ENCODE data around the gene ATP13A4.

The ATP13A4 gene

DNA sequence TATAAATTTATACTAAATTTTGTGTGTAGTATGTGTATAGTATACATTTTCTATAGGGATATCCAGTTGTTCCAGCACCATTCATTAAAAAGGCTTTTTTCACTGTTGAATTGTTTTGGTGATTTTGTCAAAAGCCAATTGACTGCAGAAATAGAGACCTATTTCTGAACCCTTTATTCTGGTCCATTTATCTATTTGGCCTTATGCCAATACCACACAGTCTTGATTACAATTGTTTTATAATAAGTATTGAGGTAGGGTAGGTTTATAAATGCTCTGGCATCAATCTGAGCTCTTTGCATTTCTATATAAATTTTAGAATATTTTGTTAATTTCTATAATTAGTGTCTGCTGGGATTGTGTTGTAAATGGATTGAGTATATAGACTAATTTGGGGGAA lies 31.8 kb upstream of the ATP13A4 start:
- Histone ChIP-seq H3K4me3 (replicated peaks; ENCODE audit: insufficient read depth, low read length) (no peak overlapping the region), H3K27ac (replicated peaks) (no peak overlapping the region), H3K27me3 (ENCODE audit: insufficient read depth, poor library complexity, severe bottlenecking) (no peaks in the 10 kb centered on the region)
- TF ChIP-seq, protein P1, sequence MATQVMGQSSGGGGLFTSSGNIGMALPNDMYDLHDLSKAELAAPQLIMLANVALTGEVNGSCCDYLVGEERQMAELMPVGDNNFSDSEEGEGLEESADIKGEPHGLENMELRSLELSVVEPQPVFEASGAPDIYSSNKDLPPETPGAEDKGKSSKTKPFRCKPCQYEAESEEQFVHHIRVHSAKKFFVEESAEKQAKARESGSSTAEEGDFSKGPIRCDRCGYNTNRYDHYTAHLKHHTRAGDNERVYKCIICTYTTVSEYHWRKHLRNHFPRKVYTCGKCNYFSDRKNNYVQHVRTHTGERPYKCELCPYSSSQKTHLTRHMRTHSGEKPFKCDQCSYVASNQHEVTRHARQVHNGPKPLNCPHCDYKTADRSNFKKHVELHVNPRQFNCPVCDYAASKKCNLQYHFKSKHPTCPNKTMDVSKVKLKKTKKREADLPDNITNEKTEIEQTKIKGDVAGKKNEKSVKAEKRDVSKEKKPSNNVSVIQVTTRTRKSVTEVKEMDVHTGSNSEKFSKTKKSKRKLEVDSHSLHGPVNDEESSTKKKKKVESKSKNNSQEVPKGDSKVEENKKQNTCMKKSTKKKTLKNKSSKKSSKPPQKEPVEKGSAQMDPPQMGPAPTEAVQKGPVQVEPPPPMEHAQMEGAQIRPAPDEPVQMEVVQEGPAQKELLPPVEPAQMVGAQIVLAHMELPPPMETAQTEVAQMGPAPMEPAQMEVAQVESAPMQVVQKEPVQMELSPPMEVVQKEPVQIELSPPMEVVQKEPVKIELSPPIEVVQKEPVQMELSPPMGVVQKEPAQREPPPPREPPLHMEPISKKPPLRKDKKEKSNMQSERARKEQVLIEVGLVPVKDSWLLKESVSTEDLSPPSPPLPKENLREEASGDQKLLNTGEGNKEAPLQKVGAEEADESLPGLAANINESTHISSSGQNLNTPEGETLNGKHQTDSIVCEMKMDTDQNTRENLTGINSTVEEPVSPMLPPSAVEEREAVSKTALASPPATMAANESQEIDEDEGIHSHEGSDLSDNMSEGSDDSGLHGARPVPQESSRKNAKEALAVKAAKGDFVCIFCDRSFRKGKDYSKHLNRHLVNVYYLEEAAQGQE (IDR thresholded peaks at IDR 0.05; ENCODE audit: insufficient replicate concordance, low read depth): no peak
- DNase-seq (ENCODE audit: low read depth in 1 of 2, low spot score in 1 of 2): no peak

DNA sequence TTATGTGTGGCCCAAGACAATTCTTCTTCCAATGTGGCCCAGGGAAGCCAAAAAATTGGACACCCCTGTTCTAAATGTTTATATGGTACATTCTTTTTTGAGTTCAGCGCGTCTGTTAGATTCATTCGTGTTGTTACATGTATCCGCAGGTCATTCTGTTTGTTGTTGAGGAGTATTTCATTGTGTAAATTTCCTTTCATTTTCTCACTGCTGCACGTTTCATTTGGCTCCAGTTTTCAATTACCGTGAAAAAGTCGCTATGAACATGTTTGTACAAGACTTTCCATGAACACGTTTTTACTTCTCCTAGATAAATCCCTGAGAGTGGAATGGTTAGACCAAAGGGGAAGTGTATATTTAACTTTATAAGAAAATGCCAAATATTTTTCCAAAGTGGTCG lies 30.8 kb upstream of the ATP13A4 start:
- DNase-seq (ENCODE audit: low read depth in 1 of 2, low spot score in 1 of 2): no peak
- H3K27me3 ChIP-seq (ENCODE audit: insufficient read depth, poor library complexity, severe bottlenecking): no peaks in the 10 kb centered on the region
- no peak overlapping the region for H3K4me3 ChIP-seq (replicated peaks; ENCODE audit: insufficient read depth, low read length)
- H3K27ac ChIP-seq (replicated peaks): no peak overlapping the region
- TF ChIP-seq, protein P2, sequence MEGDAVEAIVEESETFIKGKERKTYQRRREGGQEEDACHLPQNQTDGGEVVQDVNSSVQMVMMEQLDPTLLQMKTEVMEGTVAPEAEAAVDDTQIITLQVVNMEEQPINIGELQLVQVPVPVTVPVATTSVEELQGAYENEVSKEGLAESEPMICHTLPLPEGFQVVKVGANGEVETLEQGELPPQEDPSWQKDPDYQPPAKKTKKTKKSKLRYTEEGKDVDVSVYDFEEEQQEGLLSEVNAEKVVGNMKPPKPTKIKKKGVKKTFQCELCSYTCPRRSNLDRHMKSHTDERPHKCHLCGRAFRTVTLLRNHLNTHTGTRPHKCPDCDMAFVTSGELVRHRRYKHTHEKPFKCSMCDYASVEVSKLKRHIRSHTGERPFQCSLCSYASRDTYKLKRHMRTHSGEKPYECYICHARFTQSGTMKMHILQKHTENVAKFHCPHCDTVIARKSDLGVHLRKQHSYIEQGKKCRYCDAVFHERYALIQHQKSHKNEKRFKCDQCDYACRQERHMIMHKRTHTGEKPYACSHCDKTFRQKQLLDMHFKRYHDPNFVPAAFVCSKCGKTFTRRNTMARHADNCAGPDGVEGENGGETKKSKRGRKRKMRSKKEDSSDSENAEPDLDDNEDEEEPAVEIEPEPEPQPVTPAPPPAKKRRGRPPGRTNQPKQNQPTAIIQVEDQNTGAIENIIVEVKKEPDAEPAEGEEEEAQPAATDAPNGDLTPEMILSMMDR (IDR thresholded peaks at IDR 0.05; ENCODE audit: insufficient read depth, low read length): no peak
- TF ChIP-seq, protein P1 (IDR thresholded peaks at IDR 0.05; ENCODE audit: insufficient replicate concordance, low read depth): no peak
- TF ChIP-seq GABPA (IDR thresholded peaks at IDR 0.05; ENCODE audit: low read depth) (no peak), SPI1 (IDR thresholded peaks at IDR 0.05; ENCODE audit: borderline replicate concordance, low read depth) (no peak), POLR2AphosphoS5 (IDR thresholded peaks at IDR 0.05; ENCODE audit: low read depth) (no peak)

DNA sequence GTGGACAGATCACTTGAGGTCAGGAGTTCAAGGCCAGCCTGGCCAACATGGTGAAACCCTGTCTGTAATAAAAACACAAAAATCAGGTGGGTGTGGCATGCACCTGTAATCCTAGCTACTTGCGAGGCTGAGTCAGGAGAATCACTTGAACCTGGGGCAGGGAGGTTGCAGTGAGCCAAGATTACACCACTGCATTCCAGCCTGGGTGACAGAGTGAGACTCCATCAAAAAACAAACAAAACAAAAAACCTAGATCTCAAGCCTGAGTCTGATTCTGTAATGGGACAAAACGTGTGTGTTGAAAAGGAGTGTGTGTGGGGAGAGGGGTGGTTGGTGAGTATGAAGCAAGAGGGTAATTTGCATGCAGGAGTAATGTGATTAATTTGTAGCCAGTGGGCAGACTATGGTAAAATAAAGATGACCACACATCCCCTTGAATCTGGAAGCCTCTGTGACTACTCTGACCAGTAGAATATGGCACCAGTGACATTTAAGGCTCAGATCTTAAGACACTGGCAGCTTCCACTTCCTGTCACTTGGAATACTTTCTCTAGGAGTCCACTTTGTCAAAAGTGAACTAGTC lies 19.9 kb upstream of the ATP13A4 start:
- Histone ChIP-seq H3K4me3 (replicated peaks; ENCODE audit: insufficient read depth, low read length) (no peak overlapping the region), H3K27ac (replicated peaks) (no peak overlapping the region), H3K27me3 (ENCODE audit: insufficient read depth, poor library complexity, severe bottlenecking) (no peaks in the 10 kb centered on the region)
- no peak for DNase-seq (ENCODE audit: low read depth in 1 of 2, low spot score in 1 of 2)
- no peak for TF ChIP-seq GABPA (IDR thresholded peaks at IDR 0.05; ENCODE audit: low read depth)
- TF ChIP-seq POLR2AphosphoS5 (IDR thresholded peaks at IDR 0.05; ENCODE audit: low read depth): no peak
- no peak for TF ChIP-seq SPI1 (IDR thresholded peaks at IDR 0.05; ENCODE audit: borderline replicate concordance, low read depth)
- TF ChIP-seq, protein P2 (IDR thresholded peaks at IDR 0.05; ENCODE audit: insufficient read depth, low read length): no peak
- TF ChIP-seq, protein P1 (IDR thresholded peaks at IDR 0.05; ENCODE audit: insufficient replicate concordance, low read depth): no peak
